Immature natural killer cell (primary cell): ENCODE data around the gene DPY19L2. TPM values are rescaled to one million over a fixed set of nuclear protein-coding genes. Genes with fewer than 3 reads are reported as not detected.
"Not testable (repeated sequence)": the region's sequence is repeated elsewhere in the genome, so short reads cannot be mapped to it uniquely, and the experiment has no call there.

Source experiments
- DNase-seq, 3 donors: peaks; one replicate each; pipeline ENCODE4 v3.0.0; 2022; ENCODE audit warnings: mixed read lengths in 1 of 3
- H3K27ac Mint-ChIP-seq, 6 donors: one replicate each; pipeline ENCODE4 v1.8.0; 2020; ENCODE audit warnings: mixed read lengths in 6 of 6, mild to moderate bottlenecking in 5 of 6, inconsistent platforms in 4 of 6, moderate library complexity in 3 of 6
- H3K27me3 Mint-ChIP-seq, 3 donors: one replicate each; pipeline ENCODE4 v1.8.0; 2020 to 2021; ENCODE audit warnings: low read depth in 3 of 3, mild to moderate bottlenecking in 3 of 3, mixed read lengths in 3 of 3, moderate library complexity in 3 of 3, inconsistent platforms in 1 of 3
- H3K36me3 Mint-ChIP-seq, 3 donors: one replicate each; pipeline ENCODE4 v1.8.0; 2020; ENCODE audit warnings: mixed read lengths in 3 of 3, inconsistent platforms in 2 of 3, mild to moderate bottlenecking in 2 of 3
- H3K4me1 Mint-ChIP-seq, 2 donors: one replicate each; pipeline ENCODE4 v1.8.0; 2020; ENCODE audit warnings: inconsistent platforms in 2 of 2, mild to moderate bottlenecking in 2 of 2, mixed read lengths in 2 of 2, moderate library complexity in 1 of 2
- H3K4me3 Mint-ChIP-seq, 5 donors: one replicate each; pipeline ENCODE4 v1.8.0; 2020; ENCODE audit warnings: mild to moderate bottlenecking in 5 of 5, mixed read lengths in 5 of 5, inconsistent platforms in 3 of 5, moderate library complexity in 3 of 5
- H3K9me3 Mint-ChIP-seq, 6 donors: one replicate each; pipeline ENCODE4 v1.8.0; 2020; ENCODE audit warnings: mild to moderate bottlenecking in 6 of 6, mixed read lengths in 6 of 6, inconsistent platforms in 4 of 6, moderate library complexity in 3 of 6
- polyA plus RNA-seq, 3 donors: library from polyadenylated mRNA; unstranded; fragments of 300-500 nt; fragmentation: Illumina TruSeq; gene quantifications; one replicate each; pipeline ENCODE4 v1.2.3, GENCODE V29; 2021

The DPY19L2 gene
- polyA plus RNA-seq, 3 donors from 2014 or later, result not detected

DNA sequence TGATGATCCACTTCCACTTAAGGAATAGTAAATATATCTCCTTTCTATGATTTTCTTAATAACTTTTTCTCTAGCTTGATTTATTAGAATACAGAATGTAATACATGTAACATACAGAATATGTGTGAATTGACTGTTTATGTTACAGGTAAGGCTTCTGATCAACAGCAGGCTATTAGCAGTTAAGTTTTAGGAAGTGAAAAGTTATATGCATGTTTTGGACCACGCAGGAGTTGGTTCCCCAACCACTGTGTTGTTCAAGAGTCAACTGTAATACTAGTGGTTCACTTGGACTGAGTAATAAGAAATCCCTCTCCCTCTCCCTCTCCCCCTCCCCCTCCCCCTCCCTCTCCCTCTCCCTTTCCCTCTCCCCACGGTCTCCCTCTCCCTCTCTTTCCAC lies 17.5 kb upstream of the DPY19L2 start:
- not testable (repeated sequence) for DNase-seq, H3K4me3 Mint-ChIP-seq, H3K36me3 Mint-ChIP-seq, H3K4me1 Mint-ChIP-seq, H3K9me3 Mint-ChIP-seq, H3K27ac Mint-ChIP-seq, H3K27me3 Mint-ChIP-seq

DNA sequence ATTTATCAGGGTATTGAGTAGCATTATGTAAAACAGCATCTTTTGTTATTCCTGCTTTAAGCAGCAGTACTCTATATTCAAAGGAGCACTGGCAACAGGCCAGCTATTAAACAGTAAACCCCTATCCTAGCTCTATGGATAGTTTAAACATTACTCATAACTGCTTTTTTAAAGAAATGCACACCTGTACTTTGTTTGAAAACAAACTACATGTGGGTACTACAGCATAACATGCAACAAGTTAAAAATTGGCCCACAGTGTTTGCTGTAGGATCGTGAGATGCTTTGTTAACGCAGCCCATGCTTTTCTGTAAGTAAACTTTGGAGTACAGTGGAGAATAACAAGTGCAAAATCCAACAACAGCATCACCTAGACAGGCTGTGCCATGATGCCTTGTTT lies 14.3 kb upstream of the DPY19L2 start:
- DNase-seq, H3K4me3 Mint-ChIP-seq, H3K27ac Mint-ChIP-seq, H3K4me1 Mint-ChIP-seq, H3K9me3 Mint-ChIP-seq, H3K27me3 Mint-ChIP-seq, H3K36me3 Mint-ChIP-seq: not testable (repeated sequence)

DNA sequence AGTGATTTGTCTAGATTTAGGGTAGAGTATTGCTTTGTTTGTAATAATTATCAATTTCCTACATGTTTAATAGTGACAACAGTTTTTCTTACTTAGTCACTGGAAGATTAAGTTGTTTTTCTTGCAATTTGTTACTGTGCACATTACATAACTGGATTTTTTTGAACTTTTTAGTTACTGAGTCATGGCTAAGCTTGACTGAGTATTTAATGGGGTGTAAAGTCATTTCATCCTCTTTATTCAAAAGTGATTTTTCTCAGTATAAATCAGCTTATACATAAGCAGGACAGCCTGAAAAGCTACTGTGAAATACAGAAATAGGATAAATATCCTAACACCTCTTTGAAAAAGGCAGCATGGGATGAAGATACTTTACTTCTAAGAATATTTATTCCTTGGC lies 12.5 kb upstream of the DPY19L2 start:
- not testable (repeated sequence) for H3K27ac Mint-ChIP-seq, H3K36me3 Mint-ChIP-seq, DNase-seq, H3K4me3 Mint-ChIP-seq, H3K9me3 Mint-ChIP-seq, H3K4me1 Mint-ChIP-seq, H3K27me3 Mint-ChIP-seq

DNA sequence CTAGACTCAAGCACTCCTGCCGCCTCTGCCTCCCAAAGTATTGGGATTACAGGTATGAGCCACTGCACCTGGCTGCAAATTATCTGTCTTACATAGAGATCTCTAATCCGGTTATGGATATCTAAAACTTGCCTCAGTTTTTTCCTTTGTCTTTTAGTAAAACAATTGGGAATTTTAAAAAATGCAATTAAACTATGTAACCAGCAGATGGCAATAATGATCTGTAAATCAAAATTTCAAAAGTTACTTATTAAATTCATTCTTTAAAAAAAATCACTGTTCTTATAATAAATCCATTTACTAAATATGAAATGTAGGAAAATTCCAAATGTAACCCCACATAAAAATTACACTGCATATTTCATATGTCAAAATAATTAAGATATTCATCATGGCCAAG lies 4.3 kb upstream of the DPY19L2 start:
- peaks cover 11 to 16% of the 10 kb centered on the region in 2 donors for H3K4me1 Mint-ChIP-seq
- not testable (repeated sequence) for DNase-seq, H3K4me3 Mint-ChIP-seq, H3K27ac Mint-ChIP-seq, H3K36me3 Mint-ChIP-seq, H3K9me3 Mint-ChIP-seq, H3K27me3 Mint-ChIP-seq

DNA sequence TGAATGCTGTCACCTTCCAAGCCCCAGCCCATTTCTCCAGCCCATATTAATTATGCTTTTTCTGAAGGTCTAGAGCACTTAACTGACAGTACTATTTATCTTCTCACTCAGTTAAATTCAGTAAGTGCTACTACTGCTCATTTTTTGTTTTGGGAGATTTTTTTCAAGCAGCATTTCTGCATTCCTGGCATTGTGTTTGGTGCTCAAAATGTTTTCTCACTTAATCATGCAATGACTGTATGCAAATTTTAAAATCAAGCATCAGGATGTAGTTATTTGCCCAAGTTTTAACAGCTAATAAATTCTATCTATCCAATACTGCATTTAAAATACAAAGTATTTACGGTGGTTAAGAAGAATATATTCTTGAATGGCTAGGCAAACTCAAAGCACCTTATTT lies 1.6 kb upstream of the DPY19L2 start:
- Mint-ChIP-seq H3K4me1 (peaks cover 11 to 16% of the 10 kb centered on the region in 2 donors), H3K4me3 (peak overlapping the region in 4 of 5 donors; percentile 5 to 58 (median 34))
- H3K27me3 Mint-ChIP-seq, DNase-seq, H3K9me3 Mint-ChIP-seq, H3K27ac Mint-ChIP-seq, H3K36me3 Mint-ChIP-seq: not testable (repeated sequence)

DNA sequence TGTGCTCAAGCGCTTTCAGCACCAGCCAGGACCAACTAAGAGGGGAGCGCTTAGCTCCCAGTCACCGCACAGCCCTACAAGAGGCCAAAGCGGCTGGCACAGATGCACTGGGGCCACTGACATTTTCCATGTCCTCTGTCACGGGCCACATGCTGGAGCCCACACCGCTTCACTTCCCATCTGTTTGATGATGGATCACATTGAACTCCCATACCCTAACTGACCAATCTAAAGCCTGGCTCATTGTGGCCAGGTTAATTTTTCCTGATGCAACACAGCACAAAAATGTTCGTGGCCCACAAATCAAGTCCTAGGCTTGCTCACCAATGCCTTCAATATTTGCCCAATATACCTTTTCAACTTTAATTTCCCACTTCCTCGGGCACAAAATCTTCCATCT lies 1.1 kb upstream of the DPY19L2 start:
- H3K27ac Mint-ChIP-seq, H3K36me3 Mint-ChIP-seq: not testable (repeated sequence)

DNA sequence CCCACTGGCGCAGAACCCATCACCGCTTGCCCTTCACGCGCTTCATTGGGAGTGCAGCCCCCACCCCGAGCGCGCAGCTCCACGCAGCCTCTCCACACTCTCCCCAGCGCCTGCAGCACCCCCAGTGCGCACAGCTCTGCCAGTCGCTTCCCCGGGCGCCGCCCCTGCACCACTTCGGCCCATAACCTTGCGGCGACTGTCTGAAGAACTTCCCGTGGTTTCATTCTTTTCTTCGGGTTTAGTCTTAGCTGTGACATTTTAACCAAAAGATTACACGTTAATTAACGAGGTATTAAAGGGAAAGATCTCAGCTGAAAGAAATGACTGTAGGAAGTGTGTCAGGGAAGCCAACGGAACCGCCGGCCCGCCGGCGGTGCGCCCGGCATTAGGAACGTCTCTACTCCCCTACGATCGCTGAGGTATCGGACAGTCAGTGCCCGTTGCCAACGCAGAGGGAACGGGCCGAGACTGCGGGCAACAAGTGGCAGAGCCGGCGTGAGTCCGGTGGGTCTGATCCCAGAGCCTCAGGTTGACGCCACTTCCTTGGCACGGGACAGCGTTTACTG lies 590 bp upstream of the DPY19L2 start:
- H3K4me1 Mint-ChIP-seq, result peaks cover 11 to 16% of the 10 kb centered on the region in 2 donors
- not testable (repeated sequence) for H3K36me3 Mint-ChIP-seq, H3K27ac Mint-ChIP-seq, H3K9me3 Mint-ChIP-seq, H3K27me3 Mint-ChIP-seq
- peak in 2 of 3 donors; percentile 5 to 11 for DNase-seq
- H3K4me3 Mint-ChIP-seq, result peak overlapping the region; percentile 50 to 77 (median 64)

More for the DNA sequence above, 1.1 kb upstream of the DPY19L2 start:
- Mint-ChIP-seq H3K4me1 (peaks cover 11 to 16% of the 10 kb centered on the region in 2 donors), H3K4me3 (peak overlapping the region in 4 of 5 donors; percentile 50 to 77 (median 56))
- not testable (repeated sequence) for H3K27me3 Mint-ChIP-seq, H3K9me3 Mint-ChIP-seq, DNase-seq

DNA sequence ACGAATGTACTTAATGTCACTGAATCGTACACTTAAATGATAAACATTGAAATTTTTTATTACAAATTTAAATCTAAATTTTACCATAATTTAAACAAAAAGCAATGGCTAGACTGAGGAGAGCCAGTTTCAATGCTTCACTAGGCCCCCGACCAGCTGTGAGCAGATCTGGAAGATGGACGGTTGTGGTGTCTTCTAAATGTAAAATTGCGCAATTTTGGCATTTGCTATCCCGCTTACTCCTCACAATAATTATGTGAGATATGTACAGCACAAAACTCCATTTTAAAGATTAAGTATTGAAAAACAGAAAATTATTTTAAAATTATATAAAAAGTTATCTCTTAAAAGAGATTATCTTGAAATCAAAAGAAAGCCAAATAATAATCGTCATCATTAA lies 5.3 kb downstream of the DPY19L2 start:
- not testable (repeated sequence) for DNase-seq, H3K9me3 Mint-ChIP-seq, H3K27ac Mint-ChIP-seq, H3K36me3 Mint-ChIP-seq, H3K27me3 Mint-ChIP-seq, H3K4me1 Mint-ChIP-seq, H3K4me3 Mint-ChIP-seq

DNA sequence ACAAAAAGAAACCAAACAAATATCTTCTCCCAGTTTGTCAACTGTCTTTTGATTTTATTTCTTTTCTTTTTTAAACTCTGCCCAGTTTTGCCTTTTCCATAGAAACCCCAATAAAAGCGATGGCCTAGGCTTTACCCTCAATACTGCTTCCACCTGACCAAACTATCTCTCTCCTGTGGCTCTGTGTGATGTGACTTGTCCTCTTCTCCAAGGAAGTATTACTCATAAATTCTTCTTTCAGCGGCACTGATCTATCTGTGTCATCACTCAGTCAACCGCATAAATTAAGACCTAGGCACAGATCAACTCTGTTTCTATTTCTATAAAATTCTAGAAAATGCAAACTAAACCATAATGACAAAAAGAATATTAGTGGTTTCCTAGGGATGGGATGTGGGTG lies 9.8 kb downstream of the DPY19L2 start:
- H3K4me1 Mint-ChIP-seq, DNase-seq, H3K36me3 Mint-ChIP-seq, H3K9me3 Mint-ChIP-seq, H3K27ac Mint-ChIP-seq, H3K4me3 Mint-ChIP-seq, H3K27me3 Mint-ChIP-seq: not testable (repeated sequence)

DNA sequence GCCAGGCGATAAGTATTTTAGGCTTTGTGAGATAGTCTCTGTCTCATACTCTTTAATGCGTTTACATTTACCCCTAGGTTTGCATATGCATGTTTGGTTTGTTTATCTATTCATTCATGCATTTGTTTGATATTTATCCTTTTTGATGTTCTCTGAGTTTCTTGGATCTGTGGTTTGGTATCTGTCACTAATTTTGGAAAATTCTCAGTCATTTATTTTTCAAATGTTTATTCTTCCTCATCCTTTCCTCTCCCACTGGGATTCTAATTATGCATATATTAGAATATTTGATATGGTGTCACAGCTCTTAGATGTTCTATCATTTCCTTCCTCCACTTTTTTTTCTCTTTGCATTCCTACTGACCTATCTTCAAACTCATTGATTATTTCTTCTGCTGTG lies 11.9 kb downstream of the DPY19L2 start:
- not testable (repeated sequence) for H3K27me3 Mint-ChIP-seq, DNase-seq, H3K4me1 Mint-ChIP-seq, H3K36me3 Mint-ChIP-seq, H3K27ac Mint-ChIP-seq, H3K4me3 Mint-ChIP-seq, H3K9me3 Mint-ChIP-seq

DNA sequence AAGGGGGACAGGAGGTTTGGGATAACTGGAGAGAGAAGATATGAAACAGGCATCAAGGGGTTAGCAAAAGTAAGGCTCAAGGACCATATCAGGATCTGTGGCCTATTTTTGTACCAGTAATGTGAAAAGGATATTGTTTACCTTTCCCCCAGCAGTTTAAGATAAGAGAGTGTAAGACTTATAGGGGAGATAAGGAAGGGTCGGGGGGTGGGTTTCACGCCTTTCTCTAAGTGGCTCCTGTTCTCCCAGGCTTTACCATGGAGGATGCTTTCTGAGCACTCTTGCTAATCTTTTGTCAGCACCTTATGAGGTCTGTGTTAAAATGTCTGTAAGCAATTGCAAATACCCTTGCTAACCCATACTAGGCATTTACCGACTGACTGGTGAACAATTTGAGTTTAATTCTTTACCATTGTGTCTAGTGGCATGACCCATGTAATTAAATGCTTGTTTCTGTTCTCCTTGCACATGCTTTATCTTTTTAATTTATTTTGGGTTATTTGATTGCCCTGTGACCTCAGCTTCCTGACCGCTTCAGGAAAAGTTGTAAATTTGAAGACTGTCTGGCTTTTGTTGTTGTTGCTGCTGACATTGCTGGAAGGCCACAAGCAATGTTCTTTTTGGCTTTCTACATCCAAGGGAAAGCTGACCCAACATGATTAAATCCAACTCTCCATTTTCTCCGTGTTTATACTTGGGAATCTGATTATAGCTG lies 12.6 kb downstream of the DPY19L2 start:
- DNase-seq, H3K9me3 Mint-ChIP-seq, H3K4me3 Mint-ChIP-seq, H3K36me3 Mint-ChIP-seq, H3K4me1 Mint-ChIP-seq, H3K27ac Mint-ChIP-seq, H3K27me3 Mint-ChIP-seq: not testable (repeated sequence)

DNA sequence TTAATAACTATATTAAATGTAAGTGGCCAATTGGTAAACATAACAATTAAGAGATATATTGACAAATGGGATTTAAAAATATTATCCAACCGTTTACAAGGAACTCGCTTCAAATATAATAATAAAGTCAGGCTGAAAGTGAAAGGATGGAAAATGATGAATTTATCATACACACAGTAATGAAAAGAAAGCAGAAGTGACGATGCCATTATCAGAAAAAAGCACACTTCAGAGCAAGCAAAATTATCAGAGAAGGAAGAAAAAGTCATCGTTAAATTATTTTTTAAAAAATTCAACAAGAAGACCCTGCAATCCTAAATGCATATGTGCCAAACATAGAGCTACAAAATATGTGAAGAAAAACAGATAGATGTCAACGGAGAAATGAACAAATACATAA lies 13.8 kb downstream of the DPY19L2 start:
- not testable (repeated sequence) for H3K27ac Mint-ChIP-seq, H3K27me3 Mint-ChIP-seq, H3K36me3 Mint-ChIP-seq

DNA sequence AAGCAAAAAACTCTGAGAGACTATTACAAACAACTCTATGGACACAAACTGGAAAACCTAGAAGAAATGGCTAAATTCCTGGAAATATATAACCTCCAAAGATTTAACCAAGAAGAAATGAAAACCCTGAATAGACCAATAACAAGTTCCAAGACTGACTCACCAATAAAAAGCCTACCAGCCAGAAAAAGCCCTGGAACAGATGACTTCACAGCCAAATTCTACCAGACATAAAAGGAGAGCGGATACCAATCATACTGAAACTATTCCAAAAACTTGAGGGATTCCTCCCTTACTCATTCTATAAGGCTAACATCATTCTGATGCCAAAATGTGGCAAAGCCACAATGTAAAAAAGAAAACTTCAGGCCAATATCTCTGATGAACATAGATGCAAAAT lies 18.8 kb downstream of the DPY19L2 start:
- not testable (repeated sequence) for H3K27me3 Mint-ChIP-seq, H3K4me1 Mint-ChIP-seq, H3K36me3 Mint-ChIP-seq, H3K27ac Mint-ChIP-seq, H3K4me3 Mint-ChIP-seq, H3K9me3 Mint-ChIP-seq, DNase-seq

More for the DNA sequence above, 13.8 kb downstream of the DPY19L2 start:
- not testable (repeated sequence) for H3K4me3 Mint-ChIP-seq, H3K4me1 Mint-ChIP-seq, H3K9me3 Mint-ChIP-seq, DNase-seq

DNA sequence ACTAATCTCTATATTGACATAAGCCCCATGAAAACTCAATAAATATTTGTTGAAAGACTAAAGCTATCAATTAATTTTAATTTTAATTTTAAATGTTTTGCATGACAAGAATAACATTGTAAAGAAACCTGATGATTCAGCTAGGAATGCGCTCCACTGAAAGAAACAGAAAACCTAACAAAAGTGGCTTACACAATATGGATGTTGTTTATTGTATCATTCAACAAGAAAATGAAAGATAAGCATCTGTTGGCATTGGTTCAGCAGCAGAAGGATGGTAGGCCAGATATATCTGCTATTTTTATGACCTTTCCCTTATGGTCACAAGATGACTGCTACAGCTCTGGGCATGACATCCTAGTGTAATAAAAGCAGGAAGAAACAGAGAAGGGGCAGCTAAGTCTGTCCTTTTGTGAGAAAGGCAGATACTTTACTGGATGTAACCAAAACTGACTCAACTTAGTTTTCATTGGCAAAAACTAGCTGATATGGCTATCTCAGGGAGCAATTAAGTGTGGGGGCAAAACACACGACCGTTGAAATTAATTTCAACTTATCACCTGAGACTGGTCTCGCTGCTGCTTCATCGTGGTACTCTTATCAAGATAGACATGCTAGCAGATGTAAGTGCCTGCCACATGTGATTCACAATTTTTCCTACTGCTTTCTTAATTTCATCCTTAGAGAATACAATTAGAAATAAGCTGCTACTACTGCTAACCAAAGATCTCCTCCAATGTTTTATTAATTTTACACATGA lies 24.7 kb downstream of the DPY19L2 start:
- DNase-seq, H3K4me3 Mint-ChIP-seq, H3K27me3 Mint-ChIP-seq, H3K9me3 Mint-ChIP-seq, H3K27ac Mint-ChIP-seq, H3K4me1 Mint-ChIP-seq, H3K36me3 Mint-ChIP-seq: not testable (repeated sequence)

DNA sequence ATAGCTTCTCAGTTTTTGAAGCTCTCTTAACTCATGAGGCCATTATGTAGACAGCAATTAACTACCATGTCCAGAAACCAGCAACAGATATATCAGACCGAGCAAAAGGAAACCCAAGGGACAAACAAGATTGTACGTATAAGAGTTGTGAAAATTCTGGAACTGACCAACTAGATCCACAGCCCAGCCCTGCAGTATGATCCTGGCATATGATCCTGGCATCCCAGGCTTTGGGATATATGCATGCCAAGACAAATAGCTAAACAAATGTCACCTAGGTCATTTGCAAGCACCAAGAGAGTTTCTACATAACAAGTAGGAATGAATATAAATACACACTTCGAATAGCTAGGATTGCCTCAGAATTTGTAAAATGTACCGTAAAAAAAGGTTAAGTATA lies 44.0 kb downstream of the DPY19L2 start:
- H3K4me1 Mint-ChIP-seq, H3K4me3 Mint-ChIP-seq, H3K36me3 Mint-ChIP-seq, H3K27ac Mint-ChIP-seq, H3K27me3 Mint-ChIP-seq, DNase-seq, H3K9me3 Mint-ChIP-seq: not testable (repeated sequence)
